Mesenchymal stem cell (in vitro differentiated cells and primary cell): ENCODE results near the gene MACROD1.

Experiments
- DNase-seq: peaks from one replicate; pipeline ENCODE4 v3.0.0-alpha.2; 2013
- H2AFZ ChIP-seq: one replicate; pipeline ENCODE4 v1.6.1; 2013; ENCODE audit warnings: low read depth, mild to moderate bottlenecking, control low read depth, inconsistent platforms, low read length, moderate library complexity
- H2AK5ac ChIP-seq: 2 replicates; pipeline ENCODE4 v1.6.1; 2013; ENCODE audit warnings: low read length, moderate library complexity, mild to moderate bottlenecking, inconsistent platforms; ENCODE audit not compliant: severe bottlenecking
- H2BK120ac ChIP-seq: one replicate; pipeline ENCODE4 v1.6.1; 2013; ENCODE audit warnings: low read depth, mild to moderate bottlenecking, inconsistent platforms, low read length, moderate library complexity
- H2BK12ac ChIP-seq, 2 experiments: one replicate each; pipeline ENCODE4 v1.6.1; 2013; ENCODE audit warnings: inconsistent platforms in 2 of 2, low read length in 2 of 2, mild to moderate bottlenecking in 2 of 2, moderate library complexity in 2 of 2, control low read depth in 1 of 2
- H2BK15ac ChIP-seq: one replicate; pipeline ENCODE4 v1.6.1; 2013; ENCODE audit warnings: mild to moderate bottlenecking, low read depth, inconsistent platforms; ENCODE audit not compliant: poor library complexity, severe bottlenecking
- H2BK5ac ChIP-seq: 2 replicates; pipeline ENCODE4 v1.6.1; 2013; ENCODE audit warnings: low read depth, mild to moderate bottlenecking, low read length, control low read depth, inconsistent platforms; ENCODE audit not compliant: poor library complexity, severe bottlenecking
- H3K14ac ChIP-seq, 2 experiments: one replicate each; pipeline ENCODE4 v1.6.1; 2013; ENCODE audit warnings: inconsistent platforms in 2 of 2, low read length in 2 of 2, control low read depth in 1 of 2, mild to moderate bottlenecking in 1 of 2, moderate library complexity in 1 of 2
- H3K18ac ChIP-seq, 2 experiments: one replicate each; pipeline ENCODE4 v1.6.1; 2013; ENCODE audit warnings: inconsistent platforms in 2 of 2, low read length in 2 of 2, control low read depth in 1 of 2, low read depth in 1 of 2, mild to moderate bottlenecking in 1 of 2
- H3K23ac ChIP-seq, 2 experiments: one replicate each; pipeline ENCODE4 v1.6.1; 2013; ENCODE audit warnings: inconsistent platforms in 2 of 2, low read length in 2 of 2, mild to moderate bottlenecking in 2 of 2, moderate library complexity in 2 of 2, control low read depth in 1 of 2
- H3K27ac ChIP-seq: 2 replicates; pipeline ENCODE4 v1.5.1; 2013; ENCODE audit warnings: mild to moderate bottlenecking, moderate library complexity, low read length, control low read depth, inconsistent platforms; ENCODE audit not compliant: poor library complexity, severe bottlenecking
- H3K27me3 ChIP-seq, 2 experiments: 2 replicates each; pipeline versions ENCODE4 v1.6.1 to v1.7.0; 2013; ENCODE audit warnings: low read length in 2 of 2, mild to moderate bottlenecking in 2 of 2, moderate library complexity in 2 of 2, control low read depth in 1 of 2, inconsistent platforms in 1 of 2; ENCODE audit not compliant: control insufficient read depth in 1 of 2, insufficient read depth in 1 of 2
- H3K36me3 ChIP-seq, 2 experiments: 2 replicates each; pipeline versions ENCODE4 v1.6.1 to v1.7.0; 2013; ENCODE audit warnings: low read length in 2 of 2, control low read depth in 1 of 2, inconsistent platforms in 1 of 2, low read depth in 1 of 2, mild to moderate bottlenecking in 1 of 2; ENCODE audit not compliant: insufficient read depth in 2 of 2, control insufficient read depth in 1 of 2
- H3K4ac ChIP-seq, 2 experiments: one replicate each; pipeline ENCODE4 v1.6.1; 2013; ENCODE audit warnings: inconsistent platforms in 2 of 2, low read length in 2 of 2, mild to moderate bottlenecking in 2 of 2, moderate library complexity in 2 of 2, control low read depth in 1 of 2, low read depth in 1 of 2
- H3K4me1 ChIP-seq: 2 replicates; pipeline ENCODE4 v1.6.1; 2013; ENCODE audit warnings: low read depth, low read length, control low read depth; ENCODE audit not compliant: control insufficient read depth, insufficient read depth
- H3K4me2 ChIP-seq: 2 replicates; pipeline ENCODE4 v1.6.1; 2013; ENCODE audit warnings: low read length, mild to moderate bottlenecking, inconsistent platforms; ENCODE audit not compliant: poor library complexity, severe bottlenecking
- H3K4me3 ChIP-seq, 2 experiments: 2 replicates each; pipeline versions ENCODE4 v1.5.1 to v1.7.0; 2013; ENCODE audit warnings: low read length in 2 of 2, mild to moderate bottlenecking in 2 of 2, control low read depth in 1 of 2, low read depth in 1 of 2; ENCODE audit not compliant: insufficient read depth in 1 of 2
- H3K79me1 ChIP-seq: replicated peaks from 2 replicates; pipeline ENCODE4 v1.6.1; 2013; ENCODE audit warnings: mild to moderate bottlenecking, control low read depth, low read length, inconsistent platforms; ENCODE audit not compliant: poor library complexity, severe bottlenecking
- H3K9ac ChIP-seq: 2 replicates; pipeline ENCODE4 v1.7.0; 2013; ENCODE audit warnings: mild to moderate bottlenecking, low read length, moderate library complexity
- H3K9me3 ChIP-seq: 2 replicates; pipeline ENCODE4 v1.7.0; 2013; ENCODE audit warnings: mild to moderate bottlenecking, low read length; ENCODE audit not compliant: control insufficient read depth
- H4K8ac ChIP-seq: one replicate; pipeline ENCODE4 v1.6.1; 2013; ENCODE audit warnings: inconsistent platforms, mild to moderate bottlenecking, low read length, moderate library complexity
- H4K91ac ChIP-seq: one replicate; pipeline ENCODE4 v1.6.1; 2013; ENCODE audit warnings: mild to moderate bottlenecking, low read length, inconsistent platforms
- WGBS: methylation state at CpG from one replicate; pipeline ENCODE4 v1.1.7; 2013; ENCODE audit warnings: mixed read lengths; 5-methylcytosine and 5-hydroxymethylcytosine counted together

MACROD1 gene

DNA sequence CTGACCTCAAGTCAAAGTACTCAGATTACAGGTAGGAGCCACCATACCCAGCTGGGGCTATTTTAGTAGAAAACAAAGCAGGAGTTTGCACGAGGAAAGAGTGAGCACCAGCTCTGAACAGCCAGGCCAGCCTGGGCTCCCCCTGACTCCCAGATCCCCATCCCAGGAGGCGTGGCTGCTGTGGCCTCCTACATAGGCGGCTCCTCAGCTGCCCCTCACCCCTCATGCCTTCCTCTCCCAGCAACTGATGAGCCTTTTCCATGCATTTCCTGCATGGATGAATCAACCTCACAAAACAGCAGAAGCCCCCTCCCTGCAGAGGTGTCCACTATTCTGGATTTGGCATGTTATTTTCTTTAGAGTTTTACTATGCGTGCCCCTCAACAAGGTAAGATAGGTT lies 140.7 kb downstream of the MACROD1 start:
- H3K36me3 ChIP-seq = no peaks in the 10 kb centered on the region
- no peak overlapping the region for H3K4me3 ChIP-seq
- no peak overlapping the region for H3K23ac ChIP-seq
- H3K9me3 ChIP-seq = no peaks in the 10 kb centered on the region
- WGBS = 58% methylated on average over 4 of the region's 4 CpGs
- no peak overlapping the region for H3K4ac ChIP-seq
- H3K27ac ChIP-seq = no peak overlapping the region
- no peak overlapping the region for H3K18ac ChIP-seq
- no peak overlapping the region for H3K14ac ChIP-seq
- H3K4me1 ChIP-seq = peaks cover 22% of the 10 kb centered on the region
- no peak for DNase-seq
- H2BK15ac ChIP-seq = no peak overlapping the region
- peaks cover 38 to 50% of the 10 kb centered on the region in 2 experiments for H3K27me3 ChIP-seq
- no peak overlapping the region for H2BK120ac ChIP-seq
- no peak overlapping the region for H2AFZ ChIP-seq
- no peak overlapping the region for H4K8ac ChIP-seq
- H2BK12ac ChIP-seq = no peak overlapping the region
- no peak overlapping the region for H2BK5ac ChIP-seq
- H3K79me1 ChIP-seq = no peaks in the 10 kb centered on the region
- H2AK5ac ChIP-seq = no peak overlapping the region
- H4K91ac ChIP-seq = no peak overlapping the region
- H3K4me2 ChIP-seq = no peak overlapping the region
- no peak overlapping the region for H3K9ac ChIP-seq

DNA sequence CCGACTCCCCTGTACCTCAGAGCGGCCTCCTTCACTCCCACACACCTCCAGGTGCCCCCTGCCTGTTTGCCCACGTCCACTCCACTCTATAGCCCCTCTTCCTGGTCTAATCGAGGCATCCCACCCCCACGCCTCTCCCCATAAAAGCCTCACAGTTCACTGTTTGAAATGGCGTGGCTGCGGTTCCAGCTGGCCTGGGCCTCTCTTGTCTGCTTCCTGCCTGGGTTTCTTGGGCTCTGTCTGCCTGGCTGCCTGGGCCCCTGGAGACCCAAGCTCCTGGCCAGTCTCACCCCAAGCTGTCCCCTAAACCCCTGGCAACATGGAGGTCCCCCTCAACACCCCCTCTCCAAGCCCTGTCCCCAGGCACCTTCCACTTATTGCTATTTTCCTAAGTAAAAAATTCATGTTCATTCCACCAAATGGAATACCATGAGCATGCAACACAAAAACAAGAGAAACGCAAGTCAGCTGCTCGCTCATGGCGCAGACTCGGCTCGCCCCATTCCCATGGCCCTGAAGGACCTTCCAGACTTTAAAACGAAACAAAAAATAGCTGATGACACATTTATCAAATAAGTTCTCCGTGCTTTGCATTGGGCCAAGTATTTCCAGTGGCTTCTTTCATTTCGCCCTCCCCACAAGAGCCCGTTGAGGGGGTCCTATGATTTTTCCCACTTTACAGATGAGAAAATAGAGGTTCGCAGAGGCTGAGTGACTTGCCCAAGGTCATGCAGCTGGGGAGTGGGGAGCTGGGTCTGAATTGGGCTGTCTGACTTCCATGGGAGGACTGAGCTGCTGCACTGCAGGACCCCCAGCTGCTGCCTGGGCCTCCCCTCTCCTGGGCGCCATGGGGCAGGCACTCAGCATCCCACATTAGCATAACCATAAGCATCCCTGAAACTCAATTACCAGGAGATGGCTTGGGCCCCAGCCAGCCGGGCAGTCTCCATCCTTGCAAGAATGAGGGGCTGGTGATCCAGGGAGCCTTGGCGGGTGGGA lies 141.9 kb downstream of the MACROD1 start:
- Histone ChIP-seq H3K27ac (no peak overlapping the region), H3K4me1 (peaks cover 22% of the 10 kb centered on the region), H3K4ac (no peak overlapping the region), H4K8ac (no peak overlapping the region), H2BK12ac (no peak overlapping the region), H3K14ac (no peak overlapping the region), H2BK5ac (no peak overlapping the region), H3K9ac (no peak overlapping the region), H3K4me2 (no peak overlapping the region), H2BK120ac (no peak overlapping the region), H4K91ac (no peak overlapping the region), H3K79me1 (no peaks in the 10 kb centered on the region), H3K27me3 (peaks cover 32 to 49% of the 10 kb centered on the region in 2 experiments), H3K4me3 (no peak overlapping the region), H3K18ac (no peak overlapping the region), H3K36me3 (no peaks in the 10 kb centered on the region), H3K9me3 (no peaks in the 10 kb centered on the region), H2BK15ac (no peak overlapping the region), H2AK5ac (no peak overlapping the region), H2AFZ (no peak overlapping the region), H3K23ac (no peak overlapping the region)
- WGBS = 85% methylated on average over 19 of the region's 20 CpGs
- no peak for DNase-seq

DNA sequence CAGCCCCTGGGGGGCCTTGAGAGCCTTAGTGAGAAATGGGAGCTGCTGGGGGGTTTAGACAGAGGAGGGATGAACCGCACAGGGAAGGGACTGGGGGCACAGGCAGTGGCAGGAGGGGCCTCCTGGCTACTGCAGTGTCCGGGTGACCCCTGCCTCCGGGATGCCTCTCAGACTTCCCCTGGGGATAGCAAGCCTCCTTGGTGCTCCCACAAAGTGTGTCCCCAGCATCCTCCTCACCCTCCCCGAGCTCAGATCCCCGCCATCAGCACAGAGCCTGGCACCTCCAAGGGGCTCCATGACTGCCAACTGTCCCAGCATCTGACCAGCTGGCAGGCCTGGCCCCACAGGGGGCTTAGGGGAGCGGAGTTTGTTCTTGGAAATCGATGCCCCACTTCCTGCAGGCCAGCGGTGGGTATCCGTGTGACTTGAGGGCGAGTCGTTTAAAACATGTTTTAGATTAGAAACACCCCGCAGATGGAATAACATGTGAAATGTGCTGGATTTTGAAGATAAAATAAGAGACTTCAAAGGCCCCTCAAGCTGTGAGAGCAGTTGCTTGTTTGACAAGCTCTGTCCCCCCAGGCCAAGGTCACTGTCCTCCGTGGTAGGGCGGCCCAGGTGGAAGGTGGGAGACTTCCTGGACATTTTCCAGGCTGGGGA lies 143.7 kb downstream of the MACROD1 start:
- H3K4me3 ChIP-seq = no peak overlapping the region
- H3K27ac ChIP-seq = no peak overlapping the region
- H4K8ac ChIP-seq = no peak overlapping the region
- H3K4me2 ChIP-seq = no peak overlapping the region
- no peak overlapping the region for H2AK5ac ChIP-seq
- no peak overlapping the region for H3K9ac ChIP-seq
- H2BK12ac ChIP-seq = no peak overlapping the region
- H2BK5ac ChIP-seq = no peak overlapping the region
- no peak for DNase-seq
- no peak overlapping the region for H4K91ac ChIP-seq
- peaks cover 11% of the 10 kb centered on the region for H3K4me1 ChIP-seq
- no peak overlapping the region for H3K14ac ChIP-seq
- peaks cover 15 to 38% of the 10 kb centered on the region in 2 experiments for H3K27me3 ChIP-seq
- WGBS = 73% methylated on average over 14 of the region's 14 CpGs
- no peak overlapping the region for H3K4ac ChIP-seq
- no peaks in the 10 kb centered on the region for H3K36me3 ChIP-seq
- H2AFZ ChIP-seq = no peak overlapping the region
- H2BK15ac ChIP-seq = no peak overlapping the region
- H3K79me1 ChIP-seq = no peaks in the 10 kb centered on the region
- H2BK120ac ChIP-seq = no peak overlapping the region
- no peak overlapping the region for H3K23ac ChIP-seq
- no peaks in the 10 kb centered on the region for H3K9me3 ChIP-seq
- no peak overlapping the region for H3K18ac ChIP-seq

DNA sequence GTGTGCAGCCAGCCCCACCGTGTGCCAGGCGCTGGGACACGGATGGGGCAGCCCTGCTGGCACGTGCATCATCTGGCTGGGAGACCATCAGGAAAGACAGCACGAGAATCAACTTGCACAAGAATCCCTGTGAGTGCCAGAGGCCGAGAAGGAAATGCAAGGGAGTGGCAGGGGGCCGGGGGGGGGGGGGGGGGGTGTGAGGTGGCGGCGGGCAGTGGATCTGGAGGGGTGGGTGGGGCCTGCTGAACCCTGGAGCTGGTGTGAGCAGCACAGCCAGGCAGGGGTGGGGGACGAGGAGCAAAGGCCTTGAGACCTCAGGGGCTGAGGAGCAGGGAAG lies 144.2 kb downstream of the MACROD1 start:
- H3K14ac ChIP-seq = no peak overlapping the region
- no peak overlapping the region for H3K4me2 ChIP-seq

More for the DNA sequence above, 144.2 kb downstream of the MACROD1 start:
- no peak overlapping the region for H3K9ac ChIP-seq
- WGBS = 21% methylated on average over 7 of the region's 10 CpGs
- H2BK120ac ChIP-seq = no peak overlapping the region
- H3K36me3 ChIP-seq = no peaks in the 10 kb centered on the region
- no peak overlapping the region for H4K8ac ChIP-seq
- H3K27ac ChIP-seq = no peak overlapping the region
- H2BK15ac ChIP-seq = no peak overlapping the region
- no peak overlapping the region for H2AFZ ChIP-seq
- no peak overlapping the region for H4K91ac ChIP-seq
- no peaks in the 10 kb centered on the region for H3K9me3 ChIP-seq
- H3K4ac ChIP-seq = no peak overlapping the region
- H3K4me3 ChIP-seq = no peak overlapping the region
- H3K4me1 ChIP-seq = peaks cover 11% of the 10 kb centered on the region
- H3K18ac ChIP-seq = no peak overlapping the region
- H3K79me1 ChIP-seq = no peaks in the 10 kb centered on the region
- no peak for DNase-seq
- no peak overlapping the region for H2AK5ac ChIP-seq
- no peak overlapping the region for H2BK12ac ChIP-seq
- H2BK5ac ChIP-seq = no peak overlapping the region
- no peak overlapping the region for H3K23ac ChIP-seq
- H3K27me3 ChIP-seq = peaks cover 10 to 33% of the 10 kb centered on the region in 2 experiments
